A673 (cell line): ENCODE data around the gene KIAA1549.

Experiments used
- EZH2 ChIP-seq: fragments of 200-600 bp; sonication (generic); IDR thresholded peaks from 2 replicates; pipeline ENCODE4 v1.6.1; 2017; ENCODE audit warnings: borderline replicate concordance, low read depth, mild to moderate bottlenecking, mixed read lengths, antibody characterized with exemption, low read length; ENCODE audit not compliant: poor library complexity, severe bottlenecking
- TF ChIP-seq, protein P1 (sequence below): fragments of 300-800, 200-600 bp; sonication (generic); conservative IDR thresholded peaks from 2 replicates; pipeline ENCODE4 v1.5.1; 2017; ENCODE audit warnings: low read depth, mild to moderate bottlenecking, antibody characterized with exemption, low read length, moderate library complexity, mixed read lengths

DNA sequence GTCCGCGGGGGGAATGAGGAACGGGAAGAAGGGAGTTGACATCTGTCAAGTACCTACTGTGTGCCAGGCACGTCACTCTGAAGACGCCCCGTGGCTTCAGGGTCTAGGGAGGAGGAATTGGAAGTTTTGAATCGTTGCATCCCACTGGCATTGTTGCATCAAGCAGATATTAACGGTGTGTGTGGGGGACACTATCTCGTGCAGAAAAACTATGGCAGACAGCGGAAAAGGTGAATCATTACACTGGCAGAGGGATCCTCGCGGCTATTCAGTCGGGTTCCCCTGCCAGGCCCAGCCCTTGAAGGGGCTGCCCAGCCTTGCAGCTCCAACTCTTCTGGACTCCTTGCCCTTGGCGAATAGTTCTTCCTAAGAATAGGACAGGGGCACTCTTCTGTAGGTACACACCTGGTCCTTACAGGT, 1.0 kb upstream of the KIAA1549 start:
- TF ChIP-seq, protein P1, sequence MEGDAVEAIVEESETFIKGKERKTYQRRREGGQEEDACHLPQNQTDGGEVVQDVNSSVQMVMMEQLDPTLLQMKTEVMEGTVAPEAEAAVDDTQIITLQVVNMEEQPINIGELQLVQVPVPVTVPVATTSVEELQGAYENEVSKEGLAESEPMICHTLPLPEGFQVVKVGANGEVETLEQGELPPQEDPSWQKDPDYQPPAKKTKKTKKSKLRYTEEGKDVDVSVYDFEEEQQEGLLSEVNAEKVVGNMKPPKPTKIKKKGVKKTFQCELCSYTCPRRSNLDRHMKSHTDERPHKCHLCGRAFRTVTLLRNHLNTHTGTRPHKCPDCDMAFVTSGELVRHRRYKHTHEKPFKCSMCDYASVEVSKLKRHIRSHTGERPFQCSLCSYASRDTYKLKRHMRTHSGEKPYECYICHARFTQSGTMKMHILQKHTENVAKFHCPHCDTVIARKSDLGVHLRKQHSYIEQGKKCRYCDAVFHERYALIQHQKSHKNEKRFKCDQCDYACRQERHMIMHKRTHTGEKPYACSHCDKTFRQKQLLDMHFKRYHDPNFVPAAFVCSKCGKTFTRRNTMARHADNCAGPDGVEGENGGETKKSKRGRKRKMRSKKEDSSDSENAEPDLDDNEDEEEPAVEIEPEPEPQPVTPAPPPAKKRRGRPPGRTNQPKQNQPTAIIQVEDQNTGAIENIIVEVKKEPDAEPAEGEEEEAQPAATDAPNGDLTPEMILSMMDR, result no peak
- TF ChIP-seq EZH2, result no peak
